K562 treated with DMSO at 1 percent for 12 hours (cell line): ENCODE data around the gene PIN1. TPM values are rescaled to one million over a fixed set of nuclear protein-coding genes. Genes with fewer than 3 reads are reported as not detected.

Experiments
- total RNA-seq: library from RNA; unstranded; fragments of 300-600 nt; gene quantifications from 2 replicates; pipeline ENCODE4 v1.2.3, GENCODE V29; 2022; ENCODE audit not compliant: insufficient read depth

PIN1 gene
- total RNA-seq, result 148 and 176 TPM in 2 replicates

GRCh38 chr19:9834726-9835506 is at the start of gene PIN1:
Gene PIN1 (plus strand): TSS chr19:9835318. CDS start chr19:9835345, 27 bp downstream.

DNA sequence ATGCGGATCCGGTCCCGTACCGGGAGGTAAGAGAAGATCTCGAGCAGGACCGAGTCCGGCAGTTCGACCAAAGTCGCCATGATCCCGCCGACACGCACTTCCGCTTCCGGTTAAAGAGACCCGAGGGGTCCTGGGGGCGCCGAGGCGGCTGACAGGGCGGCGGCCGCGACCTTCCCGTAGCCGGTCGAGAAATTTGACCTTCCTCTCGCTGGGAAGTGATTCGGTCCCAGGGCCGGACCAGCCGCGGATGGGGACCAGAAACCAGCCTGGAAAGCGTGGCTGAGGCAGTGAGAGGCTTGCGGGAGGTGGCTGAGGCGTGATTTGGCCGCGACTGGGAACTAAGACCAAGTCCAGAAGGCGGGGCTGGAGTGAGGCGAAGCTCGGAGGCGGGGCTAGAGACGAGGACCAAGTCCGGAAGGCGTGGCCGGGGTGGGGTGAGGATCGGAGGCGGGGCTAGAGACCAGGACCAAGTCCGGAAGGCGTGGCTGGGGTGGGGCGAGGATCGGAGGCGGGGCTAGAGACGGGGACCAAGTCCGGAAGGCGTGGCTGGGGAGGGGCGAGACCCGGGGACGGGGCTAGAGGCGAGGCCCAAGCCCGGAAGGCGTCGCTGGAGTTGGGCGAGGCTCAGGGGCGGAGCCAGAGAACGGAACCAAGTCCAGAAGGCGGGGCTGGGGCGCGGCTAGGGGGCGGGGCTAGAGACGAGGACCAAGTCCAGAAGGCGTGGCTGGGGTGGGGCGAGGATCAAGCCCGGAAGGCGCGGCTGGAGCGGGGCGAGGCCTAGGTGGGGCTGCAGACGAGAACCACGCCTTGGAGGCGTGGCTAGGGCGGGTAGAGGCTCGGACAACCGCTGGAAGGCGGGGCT is 16.2 kb upstream of the PIN1 start, which contains the start of gene FBXL12:
Gene FBXL12, minus strand, starts transcription at position 346 of the 862 bp plus-strand sequence. Its CDS starts 266 bp downstream, at position 80.

GRCh38 chr19:9827289-9828238 is 7.6 kb upstream of the PIN1 start, which contains the start of gene UBL5:
Gene UBL5 (plus strand): TSS chr19:9827918. CDS start chr19:9828338, 420 bp downstream.

Other genes with a start within 250 kb of the PIN1 start
- gene ZNF561, start 214.1 kb upstream of the PIN1 start, total RNA-seq, result 4.9 and 23.0 TPM in 2 replicates
- 1.1 and 6.9 TPM in 2 replicates for gene ZNF562, start 160.2 kb upstream of the PIN1 start, total RNA-seq
- 7.1 and 14.3 TPM in 2 replicates for gene ZNF846, start 66.6 kb upstream of the PIN1 start, total RNA-seq
- gene FBXL12, start 16.2 kb upstream of the PIN1 start, total RNA-seq, result 29.9 and 53.3 TPM in 2 replicates
- gene UBL5, start 7.4 kb upstream of the PIN1 start, total RNA-seq, result 596 and 885 TPM in 2 replicates
- not detected in 2 replicates for gene OLFM2, start 101.2 kb downstream of the PIN1 start, total RNA-seq
- not detected in 2 replicates for gene COL5A3, start 175.2 kb downstream of the PIN1 start, total RNA-seq
- not detected in 2 replicates for gene RDH8, start 178.2 kb downstream of the PIN1 start, total RNA-seq